ENCODE measurements around the gene SH3RF3. TPM values are rescaled to one million over a fixed set of nuclear protein-coding genes. Genes with fewer than 3 reads are reported as not detected.

SH3RF3 gene
- total and polyA plus RNA-seq, 8 donors = 7.0 to 11.1 (median 8.3) TPM

- Histone ChIP-seq H3K4me3 (no peak overlapping the region), H3K9me3 (no peaks in the 10 kb centered on the region), H3K4me1 (peaks cover 41 to 47% of the 10 kb centered on the region in 2 donors), H3K27me3 (no peaks in the 10 kb centered on the region), H3K27ac (no peak overlapping the region), H3K36me3 (no peaks in the 10 kb centered on the region)
- DNase-seq = no peak
- intact Hi-C loops (cut with DNase I) = no loop called here
- ATAC-seq = no peak
- TF ChIP-seq CTCF (IDR thresholded peaks at IDR 0.05) = no peak
These were observed 39.7 kb downstream of the SH3RF3 start for GRCh38 chr2:109168716-109169115.

- H3K36me3 ChIP-seq = no peaks in the 10 kb centered on the region
- peaks cover 0 to 6% of the 10 kb centered on the region in 2 donors for H3K9me3 ChIP-seq
- no peak for DNase-seq
- no peaks in the 10 kb centered on the region for H3K27me3 ChIP-seq
- no peak overlapping the region for H3K4me3 ChIP-seq
- no peak for TF ChIP-seq CTCF (IDR thresholded peaks at IDR 0.05)
- H3K4me1 ChIP-seq = peaks cover 36 to 40% of the 10 kb centered on the region in 2 donors
- intact Hi-C loops (cut with DNase I) = loop anchor here in 1 of 2 donors (10.0 kb wide), 1 partner anchor 64 kb away; no protein-coding TSS in a partner anchor
- peak overlapping the region; percentile 66 to 73 for H3K27ac ChIP-seq
- ATAC-seq = no peak
These were observed 41.6 kb downstream of the SH3RF3 start for GRCh38 chr2:109170645-109171044.

- intact Hi-C loops (cut with DNase I) = loop anchor here in 1 of 2 donors (10.0 kb wide), 1 partner anchor 63 kb away; no protein-coding TSS in a partner anchor
- H3K4me1 ChIP-seq = peaks cover 34 to 37% of the 10 kb centered on the region in 2 donors
These were observed 42.7 kb downstream of the SH3RF3 start for GRCh38 chr2:109171444-109172334.

GRCh38 chr2:109172556-109173105 lies 43.6 kb downstream of the SH3RF3 start:
- Histone ChIP-seq H3K4me3 (no peak overlapping the region), H3K36me3 (no peaks in the 10 kb centered on the region), H3K4me1 (peaks cover 41 to 43% of the 10 kb centered on the region in 2 donors), H3K9me3 (peaks cover 0 to 6% of the 10 kb centered on the region in 2 donors), H3K27me3 (no peaks in the 10 kb centered on the region), H3K27ac (peak overlapping the region; percentile 66 to 73)
- intact Hi-C loops (cut with DNase I) = loop anchor here in 1 of 2 donors (10.0 kb wide), 1 partner anchor 62 kb away; no protein-coding TSS in a partner anchor
- no peak for ATAC-seq
- DNase-seq = no peak
- no peak for TF ChIP-seq CTCF (IDR thresholded peaks at IDR 0.05)

More at GRCh38 chr2:109171444-109172334, 42.7 kb downstream of the SH3RF3 start:
- peak overlapping the region; percentile 66 to 73 for H3K27ac ChIP-seq
- DNase-seq = peak in 2 of 4 donors; percentile 41 to 49
- peak; percentile 65 for ATAC-seq
- H3K4me3 ChIP-seq = no peak overlapping the region
- H3K27me3 ChIP-seq = no peaks in the 10 kb centered on the region
- H3K36me3 ChIP-seq = no peaks in the 10 kb centered on the region
- H3K9me3 ChIP-seq = peaks cover 0 to 6% of the 10 kb centered on the region in 2 donors
- peak in 1 of 2 donors; percentile 29 for TF ChIP-seq CTCF (IDR thresholded peaks at IDR 0.05)
